Nephron progenitor cell (in vitro differentiated cells): ENCODE measurements around the gene GPATCH3.

Experiments
- DNase-seq: peaks from one replicate; pipeline ENCODE4 v3.0.0; 2021
- H3K27ac Mint-ChIP-seq: 2 replicates; pipeline ENCODE4 v1.8.0; 2021; ENCODE audit warnings: mild to moderate bottlenecking, moderate library complexity, mixed read lengths
- H3K27me3 Mint-ChIP-seq: 2 replicates; pipeline ENCODE4 v1.8.0; 2021; ENCODE audit warnings: mild to moderate bottlenecking, low read depth, mixed read lengths; ENCODE audit not compliant: poor library complexity
- H3K36me3 Mint-ChIP-seq: 2 replicates; pipeline ENCODE4 v1.8.0; 2021; ENCODE audit warnings: low read depth, mixed read lengths
- H3K4me1 Mint-ChIP-seq: 2 replicates; pipeline ENCODE4 v1.8.0; 2021; ENCODE audit warnings: mixed read lengths
- H3K4me3 Mint-ChIP-seq: 2 replicates; pipeline ENCODE4 v1.8.0; 2021; ENCODE audit warnings: mild to moderate bottlenecking, moderate library complexity, mixed read lengths
- H3K9me3 Mint-ChIP-seq: 2 replicates; pipeline ENCODE4 v1.8.0; 2021; ENCODE audit warnings: mild to moderate bottlenecking, moderate library complexity, mixed read lengths
- TF ChIP-seq, protein P1 (sequence below): fragments of 200-600 bp; sonication (generic); IDR thresholded peaks from 2 replicates; pipeline ENCODE4 v1.5.0; 2021; ENCODE audit warnings: antibody characterized with exemption

The GPATCH3 gene

DNA sequence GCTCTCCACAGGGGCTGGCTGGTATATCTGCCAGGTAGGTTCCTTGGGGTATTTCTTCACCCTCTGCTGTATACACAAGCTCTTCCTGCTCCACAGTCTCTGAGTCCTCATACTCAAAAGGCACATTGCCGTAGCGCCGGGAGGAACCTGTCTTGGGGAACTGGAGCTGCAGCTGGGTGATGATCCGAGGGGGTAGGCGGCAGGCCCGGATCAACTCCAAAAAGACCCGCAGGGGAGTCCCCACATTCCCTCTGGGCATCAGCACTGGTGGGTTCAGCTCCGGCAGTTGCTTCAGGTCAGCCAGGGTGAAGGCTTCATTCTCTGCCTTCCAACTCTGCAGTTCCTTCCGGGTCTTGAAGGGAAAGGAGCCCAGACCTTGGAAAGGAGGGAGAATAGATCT, 2.9 kb downstream of the GPATCH3 start:
- Mint-ChIP-seq H3K27me3 (peaks cover 13% of the 10 kb centered on the region), H3K4me1 (peaks cover 30% of the 10 kb centered on the region), H3K9me3 (peaks cover 4% of the 10 kb centered on the region), H3K4me3 (no peak overlapping the region), H3K36me3 (peaks cover 40% of the 10 kb centered on the region), H3K27ac (no peak overlapping the region)
- DNase-seq, result no peak
- TF ChIP-seq, protein P1, sequence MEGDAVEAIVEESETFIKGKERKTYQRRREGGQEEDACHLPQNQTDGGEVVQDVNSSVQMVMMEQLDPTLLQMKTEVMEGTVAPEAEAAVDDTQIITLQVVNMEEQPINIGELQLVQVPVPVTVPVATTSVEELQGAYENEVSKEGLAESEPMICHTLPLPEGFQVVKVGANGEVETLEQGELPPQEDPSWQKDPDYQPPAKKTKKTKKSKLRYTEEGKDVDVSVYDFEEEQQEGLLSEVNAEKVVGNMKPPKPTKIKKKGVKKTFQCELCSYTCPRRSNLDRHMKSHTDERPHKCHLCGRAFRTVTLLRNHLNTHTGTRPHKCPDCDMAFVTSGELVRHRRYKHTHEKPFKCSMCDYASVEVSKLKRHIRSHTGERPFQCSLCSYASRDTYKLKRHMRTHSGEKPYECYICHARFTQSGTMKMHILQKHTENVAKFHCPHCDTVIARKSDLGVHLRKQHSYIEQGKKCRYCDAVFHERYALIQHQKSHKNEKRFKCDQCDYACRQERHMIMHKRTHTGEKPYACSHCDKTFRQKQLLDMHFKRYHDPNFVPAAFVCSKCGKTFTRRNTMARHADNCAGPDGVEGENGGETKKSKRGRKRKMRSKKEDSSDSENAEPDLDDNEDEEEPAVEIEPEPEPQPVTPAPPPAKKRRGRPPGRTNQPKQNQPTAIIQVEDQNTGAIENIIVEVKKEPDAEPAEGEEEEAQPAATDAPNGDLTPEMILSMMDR, result no peak

DNA sequence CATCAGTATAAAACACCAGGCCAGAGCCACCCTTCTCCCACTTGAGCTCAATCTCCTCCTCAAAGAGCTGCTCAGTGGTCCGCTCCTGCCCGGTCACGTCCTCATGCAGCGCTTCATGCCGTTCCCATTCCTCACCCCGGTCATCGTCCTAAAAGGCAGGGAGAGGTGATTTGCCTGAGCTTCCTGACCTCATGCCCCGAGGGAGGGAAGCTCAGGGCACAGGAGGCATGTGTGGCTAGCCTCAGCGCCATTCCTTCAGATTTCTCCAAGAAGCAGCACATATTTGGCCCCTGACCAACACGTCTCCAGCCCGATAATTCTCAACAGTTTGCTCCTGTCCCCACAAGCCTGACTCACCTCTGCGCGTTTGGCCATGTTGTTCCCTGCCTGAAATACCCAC, 6.0 kb downstream of the GPATCH3 start:
- no peak for DNase-seq
- TF ChIP-seq, protein P1, result no peak
- Mint-ChIP-seq H3K9me3 (no peaks in the 10 kb centered on the region), H3K4me3 (no peak overlapping the region), H3K4me1 (peaks cover 19% of the 10 kb centered on the region), H3K36me3 (peaks cover 46% of the 10 kb centered on the region), H3K27ac (peak overlapping the region; percentile 39), H3K27me3 (peaks cover 5% of the 10 kb centered on the region)

DNA sequence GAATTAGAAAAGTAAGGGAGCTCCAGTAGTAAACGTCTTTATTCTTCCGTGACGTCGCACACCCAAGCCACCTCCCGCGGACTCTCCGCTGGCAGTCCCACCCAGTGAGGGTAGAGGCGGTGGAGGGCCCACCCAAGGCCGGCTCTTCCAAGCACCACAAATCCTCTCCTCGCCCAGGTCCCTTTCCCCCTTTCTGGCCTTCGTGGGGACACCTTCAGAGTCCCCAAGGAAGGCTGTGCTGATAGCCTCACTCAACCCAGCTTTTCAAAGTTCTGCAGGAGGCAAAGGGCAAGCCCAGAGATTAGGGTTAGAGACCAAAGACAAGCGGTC, 9.8 kb downstream of the GPATCH3 start:
- Mint-ChIP-seq H3K36me3 (peaks cover 57% of the 10 kb centered on the region), H3K27me3 (no peaks in the 10 kb centered on the region), H3K27ac (no peak overlapping the region), H3K4me3 (peak overlapping the region; percentile 97), H3K9me3 (no peaks in the 10 kb centered on the region), H3K4me1 (peaks cover 19% of the 10 kb centered on the region)
- TF ChIP-seq, protein P1, result no peak
- no peak for DNase-seq

DNA sequence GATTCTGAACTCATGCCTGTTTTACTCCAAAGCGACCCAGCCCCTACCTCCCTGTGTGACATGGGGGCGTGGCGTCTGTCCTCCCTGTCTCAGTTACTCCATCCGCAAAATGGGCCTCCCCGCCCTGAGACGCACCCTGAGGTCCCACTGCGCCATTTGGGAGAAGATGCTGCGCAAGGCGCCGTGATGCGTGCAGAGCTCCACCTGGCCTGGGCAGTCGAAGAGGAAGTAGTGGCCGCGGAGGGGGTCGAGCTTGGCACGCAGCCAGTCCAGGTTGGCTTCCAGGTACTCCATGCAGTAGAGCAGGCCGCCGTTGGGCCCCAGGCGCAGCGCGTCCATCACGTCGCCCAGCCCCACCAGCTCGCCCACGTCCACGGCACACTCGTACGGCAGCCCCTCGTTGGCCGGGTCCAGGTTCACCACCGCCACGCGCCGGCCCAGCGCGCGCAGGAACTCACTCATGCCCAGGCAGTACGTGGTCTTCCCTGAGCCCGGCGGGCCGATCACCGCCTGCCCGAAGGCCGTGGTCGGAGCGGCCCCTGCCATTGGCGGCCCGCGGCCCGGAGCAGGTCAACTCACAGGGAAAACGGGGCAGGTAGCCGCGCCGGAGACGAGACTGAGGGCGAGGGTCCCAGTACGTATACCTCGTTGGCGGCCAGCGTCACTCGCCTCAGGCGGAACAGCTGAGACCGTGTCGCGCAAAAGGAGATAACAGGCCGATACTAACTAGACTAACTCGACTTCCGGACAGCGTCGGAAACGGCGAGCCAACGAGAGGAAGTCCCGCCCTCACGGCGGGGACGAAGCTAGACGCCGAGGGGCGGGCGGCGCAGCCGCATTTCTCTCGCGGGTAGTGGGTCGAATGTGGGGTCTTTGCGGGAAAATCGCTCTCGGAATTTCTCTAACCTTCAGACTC, 10.5 kb downstream of the GPATCH3 start, which contains the start of gene GPN2:
TSS of gene GPN2 (minus strand) at position 733 of the 916 bp plus-strand sequence. CDS start at position 546, 187 bp downstream.
- Mint-ChIP-seq H3K4me3 (peak within 1 kb of the TSS; percentile 97), H3K4me1 (peaks cover 19% of the 10 kb centered on the region), H3K9me3 (no peaks in the 10 kb centered on the region), H3K27me3 (no peaks in the 10 kb centered on the region), H3K36me3 (peaks cover 57% of the 10 kb centered on the region), H3K27ac (peak within 1 kb of the TSS; percentile 96)
- TF ChIP-seq, protein P1, result no peak
- peak; percentile 76 for DNase-seq

- Mint-ChIP-seq H3K4me1 (peaks cover 19% of the 10 kb centered on the region), H3K36me3 (peaks cover 57% of the 10 kb centered on the region), H3K4me3 (peak overlapping the region; percentile 97), H3K9me3 (no peaks in the 10 kb centered on the region), H3K27ac (peak overlapping the region; percentile 94), H3K27me3 (no peaks in the 10 kb centered on the region)
- DNase-seq, result no peak
- TF ChIP-seq, protein P1, result no peak
Measured at GRCh38 chr1:26888231-26888630, 12.0 kb downstream of the GPATCH3 start.

DNA sequence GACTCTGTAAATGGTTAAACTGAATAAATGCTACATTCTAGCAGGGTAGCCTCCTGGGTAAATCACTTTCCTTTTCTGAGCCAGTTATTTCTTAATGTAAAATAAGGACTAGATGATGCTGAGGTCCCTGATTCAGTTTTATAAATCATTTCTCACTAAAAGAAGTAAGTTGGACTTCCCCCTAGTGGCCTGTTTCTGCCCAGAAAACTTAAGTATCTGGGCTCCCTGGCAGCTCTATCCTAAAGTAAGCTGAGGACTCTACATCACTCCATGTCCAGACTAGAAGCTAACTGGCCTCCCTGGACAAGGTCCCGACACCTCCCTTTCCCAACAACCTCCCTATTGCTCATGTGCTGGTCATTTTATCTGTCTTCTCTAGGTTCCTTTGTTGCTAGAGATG, 13.1 kb downstream of the GPATCH3 start:
- peak overlapping the region; percentile 29 for H3K4me3 Mint-ChIP-seq
- TF ChIP-seq, protein P1, result no peak
- peaks cover 59% of the 10 kb centered on the region for H3K36me3 Mint-ChIP-seq
- no peaks in the 10 kb centered on the region for H3K27me3 Mint-ChIP-seq
- DNase-seq, result no peak
- no peak overlapping the region for H3K27ac Mint-ChIP-seq
- H3K4me1 Mint-ChIP-seq, result peaks cover 19% of the 10 kb centered on the region
- H3K9me3 Mint-ChIP-seq, result no peaks in the 10 kb centered on the region
